HEK293T (cell line): Measurements from ENCODE around the gene ABCA5.

Source experiments
- ARNT ChIP-seq: fragments of 450-650 bp; IDR thresholded peaks from 2 replicates; pipeline ENCODE4 v1.6.1; 2017; ENCODE audit warnings: mild to moderate bottlenecking
- BHLHE40 ChIP-seq: fragments of 450-650 bp; IDR thresholded peaks from 2 replicates; pipeline ENCODE4 v1.6.1; 2016; ENCODE audit warnings: mild to moderate bottlenecking, moderate library complexity, borderline replicate concordance
- CTBP1 ChIP-seq: fragments of 450-650 bp; IDR thresholded peaks from 2 replicates; pipeline ENCODE4 v1.6.1; 2016; ENCODE audit warnings: borderline replicate concordance
- FOXK2 ChIP-seq: fragments of 450-650 bp; IDR thresholded peaks from 2 replicates; pipeline ENCODE4 v1.6.1; 2016; ENCODE audit warnings: mild to moderate bottlenecking
- HDGF ChIP-seq: fragments of 450-650 bp; IDR thresholded peaks from 2 replicates; pipeline ENCODE4 v1.6.1; 2017; ENCODE audit warnings: antibody characterized with exemption, borderline replicate concordance
- LEF1 ChIP-seq: fragments of 450-650 bp; IDR thresholded peaks from 2 replicates; pipeline ENCODE4 v1.6.1; 2017; ENCODE audit warnings: mild to moderate bottlenecking, borderline replicate concordance
- NFRKB ChIP-seq: fragments of 450-650 bp; IDR thresholded peaks from 2 replicates; pipeline ENCODE4 v1.6.1; 2016; ENCODE audit warnings: mild to moderate bottlenecking, moderate library complexity
- PKNOX1 ChIP-seq: fragments of 450-650 bp; IDR thresholded peaks from 2 replicates; pipeline ENCODE4 v1.6.1; 2016
- SP1 ChIP-seq: fragments of 450-650 bp; IDR thresholded peaks from 2 replicates; pipeline ENCODE4 v1.6.1; 2017
- SUZ12 ChIP-seq: fragments of 450-650 bp; IDR thresholded peaks from 2 replicates; pipeline ENCODE4 v1.6.1; 2016; ENCODE audit warnings: mild to moderate bottlenecking
- ZNF384 ChIP-seq: fragments of 450-650 bp; IDR thresholded peaks from 2 replicates; pipeline ENCODE4 v1.6.1; 2016

GRCh38 chr17:69367298-69367697, 40.4 kb upstream of the ABCA5 start:
- TF ChIP-seq NFRKB (no peak), SP1 (no peak), BHLHE40 (no peak), SUZ12 (no peak), LEF1 (no peak), CTBP1 (no peak), FOXK2 (no peak), ARNT (no peak), ZNF384 (no peak), HDGF (no peak), PKNOX1 (no peak)
